Measurements from ENCODE around the gene CNTN5.

- TF ChIP-seq, protein P1, sequence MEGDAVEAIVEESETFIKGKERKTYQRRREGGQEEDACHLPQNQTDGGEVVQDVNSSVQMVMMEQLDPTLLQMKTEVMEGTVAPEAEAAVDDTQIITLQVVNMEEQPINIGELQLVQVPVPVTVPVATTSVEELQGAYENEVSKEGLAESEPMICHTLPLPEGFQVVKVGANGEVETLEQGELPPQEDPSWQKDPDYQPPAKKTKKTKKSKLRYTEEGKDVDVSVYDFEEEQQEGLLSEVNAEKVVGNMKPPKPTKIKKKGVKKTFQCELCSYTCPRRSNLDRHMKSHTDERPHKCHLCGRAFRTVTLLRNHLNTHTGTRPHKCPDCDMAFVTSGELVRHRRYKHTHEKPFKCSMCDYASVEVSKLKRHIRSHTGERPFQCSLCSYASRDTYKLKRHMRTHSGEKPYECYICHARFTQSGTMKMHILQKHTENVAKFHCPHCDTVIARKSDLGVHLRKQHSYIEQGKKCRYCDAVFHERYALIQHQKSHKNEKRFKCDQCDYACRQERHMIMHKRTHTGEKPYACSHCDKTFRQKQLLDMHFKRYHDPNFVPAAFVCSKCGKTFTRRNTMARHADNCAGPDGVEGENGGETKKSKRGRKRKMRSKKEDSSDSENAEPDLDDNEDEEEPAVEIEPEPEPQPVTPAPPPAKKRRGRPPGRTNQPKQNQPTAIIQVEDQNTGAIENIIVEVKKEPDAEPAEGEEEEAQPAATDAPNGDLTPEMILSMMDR (IDR thresholded peaks at IDR 0.05), result no peak
- no peak for TF ChIP-seq EP300 (IDR thresholded peaks at IDR 0.05)
Measured at GRCh38 chr11:99925968-99926367, 905.2 kb downstream of the CNTN5 start.

Measured in upper lobe of left lung (tissue), 4 donors.